SH-SY5Y (cell line): ENCODE data around the gene VSIG8.

Experiments used
- GATA2 ChIP-seq: IDR thresholded peaks from 2 replicates; pipeline ENCODE4 v1.6.1; 2011; ENCODE audit warnings: mild to moderate bottlenecking, low read depth, low read length
- GATA3 ChIP-seq: IDR thresholded peaks from 2 replicates; pipeline ENCODE4 v1.6.1; 2011; ENCODE audit warnings: low read depth, mild to moderate bottlenecking, low read length, moderate library complexity

Gene VSIG8

GRCh38 chr1:159832309-159832708, 30.1 kb downstream of the VSIG8 start:
- TF ChIP-seq GATA3 (no peak), GATA2 (no peak)

- TF ChIP-seq GATA2 (no peak), GATA3 (no peak)
Observed at GRCh38 chr1:159831412-159832141, 30.9 kb downstream of the VSIG8 start.

GRCh38 chr1:159830722-159831121, 31.7 kb downstream of the VSIG8 start:
- no peak for TF ChIP-seq GATA2
- TF ChIP-seq GATA3, result no peak

- TF ChIP-seq GATA3 (no peak), GATA2 (no peak)
Observed at GRCh38 chr1:159829822-159830465, 32.5 kb downstream of the VSIG8 start.

- no peak for TF ChIP-seq GATA2
- no peak for TF ChIP-seq GATA3
Observed at GRCh38 chr1:159829273-159829634, 33.2 kb downstream of the VSIG8 start.

GRCh38 chr1:159828581-159829272, 33.7 kb downstream of the VSIG8 start:
- TF ChIP-seq GATA3 (no peak), GATA2 (no peak)

- no peak for TF ChIP-seq GATA3
Observed at GRCh38 chr1:159828176-159828575, 34.3 kb downstream of the VSIG8 start.

GRCh38 chr1:159827549-159827948, 34.9 kb downstream of the VSIG8 start:
- TF ChIP-seq GATA2 (no peak), GATA3 (no peak)

- TF ChIP-seq GATA3 (no peak), GATA2 (no peak)
Observed at GRCh38 chr1:159827102-159827490, 35.4 kb downstream of the VSIG8 start.

- TF ChIP-seq GATA2 (no peak), GATA3 (no peak)
Observed at GRCh38 chr1:159826441-159827101, 35.9 kb downstream of the VSIG8 start, which contains the start of gene SLAMF8. Gene SLAMF8 (plus strand): TSS chr1:159826873. CDS start chr1:159826899, 26 bp downstream.

GRCh38 chr1:159825564-159825963, 36.9 kb downstream of the VSIG8 start:
- TF ChIP-seq GATA2 (no peak), GATA3 (no peak)

GRCh38 chr1:159823406-159823805, 39.1 kb downstream of the VSIG8 start:
- TF ChIP-seq GATA3 (no peak), GATA2 (no peak)

GRCh38 chr1:159821171-159821867, 41.1 kb downstream of the VSIG8 start:
- TF ChIP-seq GATA2, result no peak
